H1 (cell line): ENCODE results near the gene LRRC42. TPM values are rescaled to one million over a fixed set of nuclear protein-coding genes. Genes with fewer than 3 reads are reported as not detected.

Experiments used
- ATF3 ChIP-seq: IDR thresholded peaks from 2 replicates; pipeline ENCODE4 v1.6.1; 2011; ENCODE audit warnings: low read depth, mild to moderate bottlenecking, low read length; ENCODE audit not compliant: insufficient read depth
- GABPA ChIP-seq: IDR thresholded peaks from 2 replicates; pipeline ENCODE4 v1.6.1; 2011; ENCODE audit warnings: mild to moderate bottlenecking, low read length, moderate library complexity, borderline replicate concordance; ENCODE audit not compliant: insufficient read depth
- SRF ChIP-seq: IDR thresholded peaks from 2 replicates; pipeline ENCODE4 v1.6.1; 2011; ENCODE audit warnings: mild to moderate bottlenecking, low read depth, low read length, moderate library complexity
- polyA plus RNA-seq, 7 experiments: library from polyadenylated mRNA; depleted of rRNA in 3 of 7; stranded (reverse) in 5 of 7; unstranded in 2 of 7; fragments of >200 nt in 5 of 7; fragments of 200-250 nt in 2 of 7; gene quantifications; 1 replicate in 5 of 7; 2 replicates in 1 of 7; 4 replicates in 1 of 7; pipeline versions ENCODE4 v1.2.1 to v1.2.3, GENCODE V29; 2011 to 2013; ENCODE audit warnings: missing spikeins in 2 of 7, mixed read lengths in 2 of 7
- total RNA-seq: library from RNA; stranded (reverse); fragmentation: NEBNext Ultra II Directional; extraction: Animal tissue kit (Norgen Biotek cat#: 25700); gene quantifications from 2 replicates; pipeline ENCODE4 v1.2.1, GENCODE V29; 2021

Gene LRRC42
- total and polyA plus RNA-seq, 2 of the 8 experiments (the other 6 are each of a cell fraction or from before 2014, with no cell fraction given) = 38.2 to 54.1 TPM

GRCh38 chr1:53975861-53976260, 29.7 kb downstream of the LRRC42 start (continued):
- TF ChIP-seq ATF3 (no peak), SRF (no peak), GABPA (no peak)
